Adrenal gland (tissue), 5 donors: ENCODE results near the gene SRSF4.

Source experiments
- POLR2A ChIP-seq, 2 donors: fragments of 450-650 bp; IDR thresholded peaks; one replicate each; pipeline ENCODE4 v1.6.1; 2017; ENCODE audit warnings: antibody characterized with exemption in 2 of 2, mild to moderate bottlenecking in 2 of 2, moderate library complexity in 1 of 2
- TF ChIP-seq, protein P1 (sequence below), 6 experiments: fragments of 450-650 bp in 4 of 6; fragments of 200-600 bp in 2 of 6; sonication (generic) in 1 of 6; IDR thresholded peaks; 1 replicate in 5 of 6; 2 replicates in 1 of 6; pipeline versions ENCODE4 v1.5.1 to v1.8.0; 2016 to 2021; ENCODE audit warnings: antibody characterized with exemption in 6 of 6, mild to moderate bottlenecking in 2 of 6, moderate library complexity in 1 of 6
- donor health status: DM: no; HTN: no; CAD: no.

DNA sequence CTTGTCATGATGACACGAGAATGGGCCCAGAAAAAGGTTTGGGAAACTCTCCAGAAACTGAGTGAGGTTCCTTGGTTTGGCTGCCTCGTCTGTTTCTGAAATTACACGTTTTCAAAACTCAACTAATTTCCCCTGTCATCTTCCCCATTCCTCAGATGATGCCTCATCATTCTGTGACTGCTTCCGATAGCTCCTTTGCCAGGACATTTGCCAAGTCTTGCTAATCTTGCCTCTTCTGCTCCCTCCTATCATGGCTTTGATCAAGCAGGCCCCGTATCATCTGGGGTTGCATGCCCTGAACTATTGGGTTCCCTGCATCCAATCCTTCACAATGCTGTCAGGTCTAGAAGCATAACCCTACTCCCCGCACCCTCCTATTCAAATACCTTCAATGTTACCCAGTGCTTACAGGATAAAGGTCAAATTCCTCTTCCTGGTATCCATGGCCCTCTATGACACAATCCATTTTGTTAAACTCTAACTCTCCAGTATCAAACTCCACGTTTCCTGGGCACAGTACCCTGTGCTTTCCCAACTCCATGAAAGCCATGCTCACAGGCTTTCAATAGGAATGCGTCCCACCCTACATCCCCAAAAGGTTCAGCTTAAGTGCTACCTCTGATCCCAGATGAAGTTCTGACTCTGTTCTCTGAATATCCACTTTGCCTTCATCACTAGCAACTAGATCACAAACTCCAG, 35.8 kb downstream of the SRSF4 start:
- TF ChIP-seq, protein P1, sequence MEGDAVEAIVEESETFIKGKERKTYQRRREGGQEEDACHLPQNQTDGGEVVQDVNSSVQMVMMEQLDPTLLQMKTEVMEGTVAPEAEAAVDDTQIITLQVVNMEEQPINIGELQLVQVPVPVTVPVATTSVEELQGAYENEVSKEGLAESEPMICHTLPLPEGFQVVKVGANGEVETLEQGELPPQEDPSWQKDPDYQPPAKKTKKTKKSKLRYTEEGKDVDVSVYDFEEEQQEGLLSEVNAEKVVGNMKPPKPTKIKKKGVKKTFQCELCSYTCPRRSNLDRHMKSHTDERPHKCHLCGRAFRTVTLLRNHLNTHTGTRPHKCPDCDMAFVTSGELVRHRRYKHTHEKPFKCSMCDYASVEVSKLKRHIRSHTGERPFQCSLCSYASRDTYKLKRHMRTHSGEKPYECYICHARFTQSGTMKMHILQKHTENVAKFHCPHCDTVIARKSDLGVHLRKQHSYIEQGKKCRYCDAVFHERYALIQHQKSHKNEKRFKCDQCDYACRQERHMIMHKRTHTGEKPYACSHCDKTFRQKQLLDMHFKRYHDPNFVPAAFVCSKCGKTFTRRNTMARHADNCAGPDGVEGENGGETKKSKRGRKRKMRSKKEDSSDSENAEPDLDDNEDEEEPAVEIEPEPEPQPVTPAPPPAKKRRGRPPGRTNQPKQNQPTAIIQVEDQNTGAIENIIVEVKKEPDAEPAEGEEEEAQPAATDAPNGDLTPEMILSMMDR (IDR thresholded peaks at IDR 0.05), result no peak
- no peak for TF ChIP-seq POLR2A (IDR thresholded peaks at IDR 0.05)
